NB4 (cell line): Measurements from ENCODE around the gene TAPBPL.

Experiments used
- TF ChIP-seq, protein P1 (sequence below): IDR thresholded peaks from 2 replicates; pipeline ENCODE4 v1.6.1; 2011; ENCODE audit warnings: low read depth, low read length
- TF ChIP-seq, protein P2 (sequence below): IDR thresholded peaks from one replicate; pipeline ENCODE4 v1.5.1; 2012; ENCODE audit warnings: low read depth, low read length

DNA sequence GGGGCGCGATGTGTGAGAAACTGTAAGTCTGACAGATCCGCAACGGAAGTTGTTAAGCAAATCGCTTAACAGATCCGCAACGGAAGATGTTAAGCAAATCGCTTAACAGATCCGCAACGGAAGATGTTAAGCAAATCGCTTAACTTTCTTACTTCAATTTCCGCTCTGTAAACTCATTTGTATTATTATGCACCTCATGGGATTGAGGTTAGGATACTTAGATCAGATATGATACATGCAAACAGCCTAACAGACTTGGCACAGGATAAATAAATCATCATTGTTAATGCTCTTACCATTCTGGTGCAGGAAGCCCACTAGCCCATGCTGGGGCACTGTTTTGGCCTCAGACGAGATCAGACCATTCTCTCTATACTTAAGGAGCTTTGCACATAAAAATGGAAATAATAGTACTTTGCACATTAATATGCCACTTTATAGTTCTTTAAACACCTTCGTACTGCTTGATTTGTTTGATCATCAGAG is 42.5 kb downstream of the TAPBPL start:
- TF ChIP-seq, protein P1, sequence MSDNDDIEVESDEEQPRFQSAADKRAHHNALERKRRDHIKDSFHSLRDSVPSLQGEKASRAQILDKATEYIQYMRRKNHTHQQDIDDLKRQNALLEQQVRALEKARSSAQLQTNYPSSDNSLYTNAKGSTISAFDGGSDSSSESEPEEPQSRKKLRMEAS = no peak
- TF ChIP-seq, protein P2, sequence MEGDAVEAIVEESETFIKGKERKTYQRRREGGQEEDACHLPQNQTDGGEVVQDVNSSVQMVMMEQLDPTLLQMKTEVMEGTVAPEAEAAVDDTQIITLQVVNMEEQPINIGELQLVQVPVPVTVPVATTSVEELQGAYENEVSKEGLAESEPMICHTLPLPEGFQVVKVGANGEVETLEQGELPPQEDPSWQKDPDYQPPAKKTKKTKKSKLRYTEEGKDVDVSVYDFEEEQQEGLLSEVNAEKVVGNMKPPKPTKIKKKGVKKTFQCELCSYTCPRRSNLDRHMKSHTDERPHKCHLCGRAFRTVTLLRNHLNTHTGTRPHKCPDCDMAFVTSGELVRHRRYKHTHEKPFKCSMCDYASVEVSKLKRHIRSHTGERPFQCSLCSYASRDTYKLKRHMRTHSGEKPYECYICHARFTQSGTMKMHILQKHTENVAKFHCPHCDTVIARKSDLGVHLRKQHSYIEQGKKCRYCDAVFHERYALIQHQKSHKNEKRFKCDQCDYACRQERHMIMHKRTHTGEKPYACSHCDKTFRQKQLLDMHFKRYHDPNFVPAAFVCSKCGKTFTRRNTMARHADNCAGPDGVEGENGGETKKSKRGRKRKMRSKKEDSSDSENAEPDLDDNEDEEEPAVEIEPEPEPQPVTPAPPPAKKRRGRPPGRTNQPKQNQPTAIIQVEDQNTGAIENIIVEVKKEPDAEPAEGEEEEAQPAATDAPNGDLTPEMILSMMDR = no peak
